Head of caudate nucleus (tissue), 42 donors: Measurements from ENCODE around the gene PLA2G6.
A peak's percentile ranks its signal among the peaks of the same experiment; 100 is the strongest.
"Not testable (repeated sequence)": the region's sequence is repeated elsewhere in the genome, so short reads cannot be mapped to it uniquely, and the experiment has no call there.

Experiments
- DNase-seq, 42 donors: peaks; one replicate each; pipeline versions ENCODE4 v3.0.0 to v3.0.0-alpha.2; 2020 to 2021; ENCODE audit warnings: mixed read lengths in 7 of 42
- intact Hi-C: fragments of 100-400 bp; cut with DNase I; formaldehyde crosslinking; loops from one replicate; pipeline ENCODE4 v1.15.0; 2022

PLA2G6 gene

GRCh38 chr22:38175206-38176118 is 6.2 kb downstream of the PLA2G6 start:
- intact Hi-C loops = no loop called here
- no peak for DNase-seq

GRCh38 chr22:38174626-38175025 is 7.0 kb downstream of the PLA2G6 start:
- DNase-seq = no peak
- intact Hi-C loops = no loop called here

GRCh38 chr22:38173641-38173906 is 8.1 kb downstream of the PLA2G6 start:
- intact Hi-C loops = no loop called here
- DNase-seq = no peak

GRCh38 chr22:38172832-38173640 is 8.6 kb downstream of the PLA2G6 start:
- peak in 35 of 42 donors; percentile 24 to 80 (median 62) for DNase-seq
- intact Hi-C loops = no loop called here

GRCh38 chr22:38171927-38172831 is 9.5 kb downstream of the PLA2G6 start:
- intact Hi-C loops = no loop called here
- DNase-seq = peak in 4 of 42 donors; percentile 22 to 44 (median 31)

GRCh38 chr22:38170469-38170868 is 11.2 kb downstream of the PLA2G6 start:
- DNase-seq = no peak
- intact Hi-C loops = no loop called here

- DNase-seq = peak in 1 of 42 donors; percentile 15
- intact Hi-C loops = no loop called here
Observed at GRCh38 chr22:38169116-38169515, 12.5 kb downstream of the PLA2G6 start.

- peak in 18 of 42 donors; percentile 20 to 79 (median 49) for DNase-seq
- intact Hi-C loops = no loop called here
Observed at GRCh38 chr22:38167988-38168407, 13.6 kb downstream of the PLA2G6 start.

GRCh38 chr22:38165922-38166593 is 15.6 kb downstream of the PLA2G6 start:
- intact Hi-C loops = no loop called here
- DNase-seq = peak in 1 of 42 donors; percentile 21

- intact Hi-C loops = no loop called here
- no peak for DNase-seq
Observed at GRCh38 chr22:38164551-38164918, 17.1 kb downstream of the PLA2G6 start.

- intact Hi-C loops = no loop called here
- DNase-seq = peak in 1 of 42 donors; percentile 7
Observed at GRCh38 chr22:38163844-38164550, 17.6 kb downstream of the PLA2G6 start.

- DNase-seq = peak in 1 of 42 donors; percentile 6
- intact Hi-C loops = no loop called here
Observed at GRCh38 chr22:38162881-38163843, 18.5 kb downstream of the PLA2G6 start.

- intact Hi-C loops = no loop called here
- no peak for DNase-seq
Observed at GRCh38 chr22:38155703-38156102, 25.9 kb downstream of the PLA2G6 start.

- DNase-seq, intact Hi-C loops: not testable (repeated sequence)
Observed at GRCh38 chr22:38154563-38154915, 27.1 kb downstream of the PLA2G6 start.

GRCh38 chr22:38153821-38154562 is 27.6 kb downstream of the PLA2G6 start:
- intact Hi-C loops = no loop called here
- DNase-seq = no peak

GRCh38 chr22:38151126-38151500 is 30.5 kb downstream of the PLA2G6 start:
- intact Hi-C loops = no loop called here
- DNase-seq = no peak
